Thyroid gland (tissue), 4 donors: Measurements from ENCODE around the gene ZP1. TPM values are rescaled to one million over a fixed set of nuclear protein-coding genes. Genes with fewer than 3 reads are reported as not detected.
"Not testable (repeated sequence)": the region's sequence is repeated elsewhere in the genome, so short reads cannot be mapped to it uniquely, and the experiment has no call there.

ENCODE experiments used
- DNase-seq, 2 donors: peaks; one replicate each; pipeline ENCODE4 v3.0.0-alpha.2; 2019
- H3K27ac ChIP-seq, 3 donors: fragments of 200-600 bp; sonication (generic); 1 replicate in 2 of 3; 2 replicates in 1 of 3; pipeline ENCODE4 v1.5.1; 2016 to 2019; ENCODE audit warnings: mild to moderate bottlenecking in 1 of 3, moderate library complexity in 1 of 3
- H3K27me3 ChIP-seq: fragments of 200-600 bp; sonication (generic); one replicate; pipeline ENCODE4 v1.5.1; 2019
- H3K36me3 ChIP-seq, 2 donors: fragments of 200-600 bp; sonication (generic); one replicate each; pipeline ENCODE4 v1.5.1; 2016 to 2019
- H3K4me1 ChIP-seq, 2 donors: fragments of 200-600 bp; sonication (generic); one replicate each; pipeline ENCODE4 v1.5.1; 2017 to 2019
- H3K4me3 ChIP-seq, 3 donors: fragments of 200-600 bp; sonication (generic); replicated peaks in 1 of 3; 1 replicate in 2 of 3; 2 replicates in 1 of 3; pipeline ENCODE4 v1.5.1; 2016; ENCODE audit warnings: mild to moderate bottlenecking in 1 of 3
- H3K9me3 ChIP-seq: fragments of 200-600 bp; sonication (generic); one replicate; pipeline ENCODE4 v1.5.1; 2017
- CTCF ChIP-seq, 6 experiments: fragments of 200-600 bp in 3 of 6; fragments of 450-650 bp in 3 of 6; sonication (generic) in 3 of 6; IDR thresholded peaks; one replicate each; pipeline ENCODE4 v1.5.1; 2016 to 2019; ENCODE audit warnings: antibody characterized with exemption in 6 of 6, mild to moderate bottlenecking in 2 of 6, inconsistent platforms in 1 of 6, moderate library complexity in 1 of 6
- POLR2A ChIP-seq, 2 donors: fragments of 450-650 bp; IDR thresholded peaks; one replicate each; pipeline ENCODE4 v1.6.1; 2017; ENCODE audit warnings: antibody characterized with exemption in 2 of 2, mild to moderate bottlenecking in 2 of 2, moderate library complexity in 1 of 2
- WGBS, 2 donors: methylation state at CpG; one replicate each; pipeline ENCODE4 v1.1.5; 2017; 5-methylcytosine and 5-hydroxymethylcytosine counted together
- intact Hi-C: fragments of 100-400 bp; cut with DNase I; formaldehyde crosslinking; loops from one replicate; pipeline ENCODE4 v1.15.1; 2023
- total RNA-seq, 4 donors: library from RNA; depleted of rRNA; stranded (reverse); fragments of >200 nt; gene quantifications; one replicate each; pipeline ENCODE4 v1.2.3, GENCODE V29; 2016

ZP1 gene
- not detected for total RNA-seq

GRCh38 chr11:60866911-60867870, at the start of gene ZP1:
Gene ZP1 (plus strand): TSS chr11:60867542. CDS start chr11:60867562, 20 bp downstream.
- peak; percentile 79 to 85 for DNase-seq

GRCh38 chr11:60818057-60818456, 49.3 kb upstream of the ZP1 start:
- Histone ChIP-seq H3K4me1 (no peaks in the 10 kb centered on the region), H3K36me3 (no peaks in the 10 kb centered on the region), H3K4me3 (no peak overlapping the region), H3K27ac (no peak overlapping the region), H3K9me3 (no peaks in the 10 kb centered on the region), H3K27me3 (no peaks in the 10 kb centered on the region)
- DNase-seq, result no peak
- intact Hi-C loops, result no loop called here
- TF ChIP-seq POLR2A (IDR thresholded peaks at IDR 0.05) (no peak), CTCF (IDR thresholded peaks at IDR 0.05) (no peak)
- WGBS, 2 donors, result 79 to 86% methylated on average over 4 of the region's 4 CpGs

More at GRCh38 chr11:60866911-60867870, at the start of gene ZP1:
- WGBS, 2 donors, result 63 to 67% methylated on average over 7 to 11 of the region's 13 CpGs
- no peaks in the 10 kb centered on the region for H3K27me3 ChIP-seq
- peaks cover 0 to 21% of the 10 kb centered on the region in 2 donors for H3K4me1 ChIP-seq
- H3K9me3 ChIP-seq, result no peaks in the 10 kb centered on the region
- intact Hi-C loops, result no loop called here
- H3K4me3 ChIP-seq, result no peak within 1 kb of the TSS
- no peaks in the 10 kb centered on the region for H3K36me3 ChIP-seq
- H3K27ac ChIP-seq, result peak within 1 kb of the TSS in 1 of 3 donors; percentile 5
- TF ChIP-seq CTCF (IDR thresholded peaks at IDR 0.05) (no peak), POLR2A (IDR thresholded peaks at IDR 0.05) (no peak)

DNA sequence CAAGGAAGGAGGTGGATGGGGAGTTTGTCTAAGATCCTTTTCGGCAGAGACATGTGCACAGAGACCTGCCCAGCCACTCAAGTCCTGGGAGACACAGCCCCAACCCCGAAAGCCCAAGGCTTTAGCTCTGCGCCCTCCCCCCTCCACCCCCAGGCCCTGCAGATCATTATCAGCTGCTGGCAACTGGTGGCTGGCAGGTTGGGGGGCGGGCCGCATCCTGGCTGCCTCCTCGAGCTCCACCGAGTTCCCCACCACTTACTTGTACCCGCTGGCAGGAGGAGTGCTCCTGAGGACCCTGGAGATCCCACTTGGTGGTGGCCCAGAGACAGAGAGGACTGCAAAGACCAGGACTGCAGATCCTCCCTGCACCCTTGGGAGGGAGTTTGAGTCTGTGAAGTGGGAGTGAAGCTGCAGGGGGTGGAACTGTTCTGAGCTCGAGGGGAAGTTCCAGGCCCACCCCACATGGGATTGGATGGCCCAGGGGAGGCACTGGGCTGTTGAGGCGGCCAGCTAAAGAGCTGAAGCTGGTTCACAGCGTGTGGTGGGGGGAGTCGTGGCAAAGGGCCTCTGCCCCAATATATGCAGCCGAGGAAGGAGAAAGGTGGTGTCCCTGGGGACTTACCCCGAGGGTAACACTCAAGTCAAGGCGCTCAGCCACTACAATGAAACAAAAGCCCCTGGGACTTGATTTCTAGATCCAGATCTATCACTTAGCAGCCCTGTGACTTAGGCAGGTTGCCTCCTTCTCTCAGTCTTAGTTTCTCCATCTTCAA, 45.3 kb upstream of the ZP1 start:
- Histone ChIP-seq H3K9me3 (no peaks in the 10 kb centered on the region), H3K4me1 (no peaks in the 10 kb centered on the region), H3K27ac (no peak overlapping the region), H3K27me3 (no peaks in the 10 kb centered on the region), H3K36me3 (no peaks in the 10 kb centered on the region), H3K4me3 (no peak overlapping the region)
- intact Hi-C loops, result no loop called here
- WGBS, 2 donors, result 34% methylated on average over 15 of the region's 15 CpGs
- DNase-seq, result peak in 1 of 2 donors; percentile 38
- no peak for TF ChIP-seq CTCF (IDR thresholded peaks at IDR 0.05)
- TF ChIP-seq POLR2A (IDR thresholded peaks at IDR 0.05), result no peak

DNA sequence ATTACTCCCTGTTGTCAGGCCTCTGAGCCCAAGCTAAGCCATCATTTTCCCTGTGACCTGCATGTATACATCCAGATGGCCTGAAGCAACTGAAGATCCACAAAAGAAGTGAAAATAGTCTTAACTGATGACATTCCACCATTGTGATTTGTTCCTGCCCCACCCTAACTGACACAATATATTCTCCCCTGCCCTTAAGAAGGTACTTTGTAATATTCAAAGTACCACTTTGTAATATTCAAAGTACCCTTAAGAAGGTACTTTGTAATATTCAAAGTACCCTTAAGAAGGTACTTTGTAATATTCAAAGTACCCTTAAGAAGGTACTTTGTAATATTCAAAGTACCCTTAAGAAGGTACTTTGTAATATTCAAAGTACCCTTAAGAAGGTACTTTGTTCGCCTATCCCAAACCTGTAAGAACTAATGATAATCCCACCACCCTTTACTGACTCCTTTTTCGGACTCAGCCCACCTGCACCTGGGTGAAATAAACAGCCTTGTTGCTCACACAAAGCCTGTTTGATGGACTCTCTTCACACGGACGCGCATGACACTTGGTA, 43.5 kb upstream of the ZP1 start:
- H3K36me3 ChIP-seq, intact Hi-C loops, DNase-seq, H3K4me3 ChIP-seq, H3K4me1 ChIP-seq, H3K27me3 ChIP-seq, H3K9me3 ChIP-seq, H3K27ac ChIP-seq: not testable (repeated sequence)
- WGBS, 2 donors, result 94 to 98% methylated on average over 5 of the region's 5 CpGs

DNA sequence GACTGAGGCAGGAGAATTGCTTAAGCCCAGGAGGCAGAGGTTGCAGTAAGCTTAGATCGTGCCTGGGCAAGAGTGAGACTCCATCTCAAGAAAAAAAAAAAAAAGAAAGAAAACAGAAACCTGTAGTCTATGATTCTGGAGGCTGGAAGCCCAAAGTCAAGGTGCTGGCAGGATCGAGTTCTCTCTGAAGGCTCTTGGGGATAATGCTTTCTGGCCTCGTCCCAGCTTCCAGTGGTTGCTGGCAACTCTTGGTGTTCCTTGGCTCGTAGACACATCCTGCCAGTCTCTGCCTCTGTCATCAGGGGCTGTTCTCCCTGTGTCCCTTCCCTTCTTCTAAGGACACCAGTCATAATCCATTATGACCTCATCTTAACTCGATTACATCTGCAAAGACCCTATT, 42.2 kb upstream of the ZP1 start:
- TF ChIP-seq CTCF (IDR thresholded peaks at IDR 0.05), result no peak
- no peak for TF ChIP-seq POLR2A (IDR thresholded peaks at IDR 0.05)
- intact Hi-C loops, result loop anchor here (5.0 kb wide), 1 partner anchor 72 kb away; no protein-coding TSS in a partner anchor
- no peak overlapping the region for H3K27ac ChIP-seq
- no peak for DNase-seq
- no peaks in the 10 kb centered on the region for H3K36me3 ChIP-seq
- no peaks in the 10 kb centered on the region for H3K9me3 ChIP-seq
- 90 to 92% methylated on average over 5 of the region's 5 CpGs for WGBS, 2 donors
- no peak overlapping the region for H3K4me3 ChIP-seq
- no peaks in the 10 kb centered on the region for H3K27me3 ChIP-seq
- no peaks in the 10 kb centered on the region for H3K4me1 ChIP-seq
